SKM-1 treated with dmso at 0.1 percent for 144 hours (cell line): ENCODE results near the gene BRMS1L.
"Not testable (repeated sequence)": the region's sequence is repeated elsewhere in the genome, so short reads cannot be mapped to it uniquely, and the experiment has no call there.

Source experiments
- DNase-seq: peaks from one replicate; lab custom pipeline; 2025; ENCODE audit not compliant: unreplicated experiment; lab: John Stamatoyannopoulos, UW

The BRMS1L gene

GRCh38 chr14:35826218-35826951, at the start of gene BRMS1L:
Gene BRMS1L (plus strand): TSS chr14:35826338. CDS start chr14:35826517, 179 bp downstream.
- DNase-seq = peak; percentile 83

GRCh38 chr14:35776823-35777222, 49.3 kb upstream of the BRMS1L start:
- no peak for DNase-seq

GRCh38 chr14:35777550-35777949, 48.6 kb upstream of the BRMS1L start:
- DNase-seq = not testable (repeated sequence)

GRCh38 chr14:35779368-35779767, 46.8 kb upstream of the BRMS1L start:
- no peak for DNase-seq

- no peak for DNase-seq
These were observed 42.4 kb upstream of the BRMS1L start for GRCh38 chr14:35783699-35784098.

- DNase-seq = no peak
These were observed 39.3 kb upstream of the BRMS1L start for GRCh38 chr14:35786856-35787255.

- DNase-seq = no peak
These were observed 36.5 kb upstream of the BRMS1L start for GRCh38 chr14:35789651-35790050.

GRCh38 chr14:35797796-35798195, 28.3 kb upstream of the BRMS1L start:
- DNase-seq = no peak

GRCh38 chr14:35806006-35806907, 19.9 kb upstream of the BRMS1L start:
- no peak for DNase-seq

GRCh38 chr14:35807131-35807961, 18.8 kb upstream of the BRMS1L start:
- DNase-seq = no peak

GRCh38 chr14:35808076-35808637, 18.0 kb upstream of the BRMS1L start:
- no peak for DNase-seq

- DNase-seq = peak; percentile 74
These were observed 17.2 kb upstream of the BRMS1L start, which contains the start of gene RALGAPA1 for GRCh38 chr14:35808638-35809563. Gene RALGAPA1 (minus strand): TSS chr14:35809295. CDS start chr14:35808835, 460 bp downstream.

GRCh38 chr14:35809597-35809996, 16.5 kb upstream of the BRMS1L start:
- DNase-seq = no peak

- DNase-seq = no peak
These were observed 15.2 kb upstream of the BRMS1L start for GRCh38 chr14:35810963-35811362.

GRCh38 chr14:35814371-35815005, 11.7 kb upstream of the BRMS1L start:
- DNase-seq = peak; percentile 8

GRCh38 chr14:35818346-35819115, 7.6 kb upstream of the BRMS1L start:
- peak; percentile 1 for DNase-seq

- DNase-seq = no peak
These were observed 6.3 kb upstream of the BRMS1L start for GRCh38 chr14:35819591-35820540.
